Spleen (tissue), 11 donors: ENCODE measurements around the gene DNM3. TPM values are rescaled to one million over a fixed set of nuclear protein-coding genes. Genes with fewer than 3 reads are reported as not detected.

ENCODE experiments used
- DNase-seq: peaks from one replicate; pipeline ENCODE4 v3.0.0-alpha.2; 2020
- H3K27ac ChIP-seq, 8 donors: fragments of 200-600 bp; sonication (generic) in 7 of 8; 1 replicate in 4 of 8; 2 replicates in 4 of 8; pipeline versions ENCODE4 v1.5.0 to v1.8.0; 2016 to 2021; ENCODE audit warnings: inconsistent platforms in 4 of 8, mild to moderate bottlenecking in 4 of 8, moderate library complexity in 1 of 8
- H3K27me3 ChIP-seq, 7 donors: fragments of 200-600 bp; sonication (generic) in 6 of 7; replicated peaks in 1 of 7; 1 replicate in 4 of 7; 2 replicates in 3 of 7; pipeline versions ENCODE4 v1.5.0 to v1.8.0; 2016 to 2021; ENCODE audit warnings: inconsistent platforms in 3 of 7, mild to moderate bottlenecking in 1 of 7
- H3K36me3 ChIP-seq, 6 donors: fragments of 200-600 bp; sonication (generic) in 5 of 6; 1 replicate in 4 of 6; 2 replicates in 2 of 6; pipeline versions ENCODE4 v1.5.0 to v1.8.0; 2016 to 2021; ENCODE audit warnings: inconsistent platforms in 2 of 6
- H3K4me1 ChIP-seq, 6 donors: fragments of 200-600 bp; sonication (generic) in 5 of 6; 1 replicate in 3 of 6; 2 replicates in 3 of 6; pipeline versions ENCODE4 v1.5.0 to v1.8.0; 2016 to 2021; ENCODE audit warnings: inconsistent platforms in 3 of 6
- H3K4me3 ChIP-seq, 8 donors: fragments of 200-600 bp; sonication (generic) in 7 of 8; 1 replicate in 4 of 8; 2 replicates in 4 of 8; pipeline versions ENCODE4 v1.5.0 to v1.8.0; 2016 to 2021; ENCODE audit warnings: inconsistent platforms in 4 of 8, mild to moderate bottlenecking in 4 of 8, moderate library complexity in 2 of 8
- H3K9me3 ChIP-seq, 8 donors: fragments of 200-600 bp; sonication (generic) in 7 of 8; 1 replicate in 4 of 8; 2 replicates in 4 of 8; pipeline versions ENCODE4 v1.5.0 to v1.8.0; 2016 to 2021; ENCODE audit warnings: inconsistent platforms in 4 of 8
- POLR2A ChIP-seq, 3 donors: fragments of 450-650 bp; IDR thresholded peaks; one replicate each; pipeline ENCODE4 v1.5.1; 2017; ENCODE audit warnings: antibody characterized with exemption in 3 of 3, mild to moderate bottlenecking in 1 of 3
- POLR2AphosphoS5 ChIP-seq, 3 donors: sonication (generic); formaldehyde crosslinking; IDR thresholded peaks; one replicate each; pipeline ENCODE4 v1.5.1; 2017; ENCODE audit warnings: antibody characterized with exemption in 3 of 3
- WGBS, 5 donors: extraction: QIAGEN DNeasy Blood & Tissue Kit in 3 of 5; methylation state at CpG; one replicate each; pipeline versions ENCODE4 v1.1.5 to v1.1.7; 2013 to 2018; 5-methylcytosine and 5-hydroxymethylcytosine counted together
- intact Hi-C: fragments of 100-400 bp; cut with DNase I; formaldehyde crosslinking; loops from one replicate; pipeline ENCODE4 v1.15.0; 2023; ENCODE audit warnings: low total_unique reads
- polyA plus RNA-seq, 3 donors: library from polyadenylated mRNA; stranded (reverse); fragments of 200-250 nt; gene quantifications; one replicate each; pipeline ENCODE4 v1.2.1, GENCODE V29; 2013
- total RNA-seq, 7 donors: library from RNA; depleted of rRNA in 3 of 7; stranded (reverse); fragments of >200 nt in 3 of 7; fragmentation: NEBNext Ultra II Directional in 4 of 7; extraction: Animal tissue kit (Norgen Biotek cat#: 25700) in 4 of 7; gene quantifications; one replicate each; pipeline versions ENCODE4 v1.1.0 to v1.2.1, GENCODE V29; 2016 to 2021
- TF ChIP-seq, protein P1 (sequence below), 11 experiments: fragments of 200-600 bp in 7 of 11; fragments of 450-650 bp in 4 of 11; sonication (generic) in 4 of 11; IDR thresholded peaks in 8 of 11; conservative IDR thresholded peaks in 3 of 11; 1 replicate in 7 of 11; 2 replicates in 4 of 11; pipeline versions ENCODE4 v1.4.0 to v1.8.0; 2016 to 2021; ENCODE audit warnings: antibody characterized with exemption in 11 of 11, inconsistent platforms in 4 of 11, mild to moderate bottlenecking in 1 of 11
- donor health status: healthy with polysubstance abuse.
- donor health status: DM: no; HTN: no; CAD: no; lungs with moderate emphysema.
- donor health status: DM: no; HTN: no; CAD: no.
- donor health status: Bipolar disorder and iron deficiency.
- donor health status: healthy.
- donor health status: DM: no; HTN: no; CAD: no.
- donor health status: DM: yes; HTN: yes; CAD: no.

Gene DNM3
- total and polyA plus RNA-seq, 10 donors = 0.61 to 10.2 (median 4.9) TPM

DNA sequence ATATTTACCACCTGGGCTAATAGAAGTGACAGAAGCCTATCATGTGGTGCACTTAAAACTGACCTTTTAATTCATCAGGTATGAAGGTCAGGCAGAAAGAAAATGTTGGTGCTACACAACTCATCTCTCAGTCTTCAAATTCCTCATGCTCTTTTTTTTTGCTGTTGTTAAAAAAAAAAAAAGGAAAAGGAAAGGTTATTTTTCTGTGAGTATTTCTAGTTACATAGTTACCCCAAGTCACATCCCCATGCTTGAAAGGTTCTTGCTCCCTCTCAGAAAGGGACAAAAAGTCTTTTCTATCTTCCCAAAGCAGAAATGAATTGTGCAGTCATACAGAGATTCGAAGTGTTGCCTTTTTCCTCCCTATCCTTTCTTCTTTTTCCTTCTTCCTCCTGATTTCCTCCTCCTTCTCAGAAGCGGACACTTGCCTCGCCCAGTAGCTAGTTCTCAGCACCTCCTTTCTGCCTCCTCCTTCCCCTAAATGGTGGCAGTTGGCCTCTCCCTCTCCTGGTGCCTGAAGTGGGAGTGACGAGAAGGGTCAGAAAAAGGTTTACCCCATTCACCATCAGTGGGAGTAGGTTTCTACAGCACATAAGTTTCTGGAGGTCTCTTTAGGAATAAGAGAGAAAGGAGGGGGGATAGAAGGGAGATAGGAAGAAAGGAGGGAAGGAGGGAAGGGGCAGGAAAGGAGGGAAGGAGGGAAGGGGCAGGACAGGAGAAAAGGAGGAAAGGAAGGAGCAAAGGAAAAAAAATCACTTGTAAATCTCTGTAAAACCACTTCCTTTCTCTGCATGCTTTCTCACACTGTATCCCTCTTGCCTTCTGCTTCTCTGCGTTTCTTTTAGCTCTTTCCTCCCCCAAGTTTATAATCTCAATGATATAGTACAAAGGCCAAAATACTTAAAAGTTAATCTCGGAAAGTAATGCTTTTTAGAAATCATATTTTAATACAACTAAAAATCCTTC, 558.7 kb downstream of the DNM3 start:
- peak overlapping the region; percentile 22 to 79 (median 72) for H3K27ac ChIP-seq
- H3K4me3 ChIP-seq = no peak overlapping the region
- 56 to 68% (median 68%) methylated on average over 6 of the region's 6 CpGs for WGBS, 5 donors
- no peaks in the 10 kb centered on the region for H3K27me3 ChIP-seq
- no peaks in the 10 kb centered on the region for H3K9me3 ChIP-seq
- peaks cover 9 to 63% (median 28%) of the 10 kb centered on the region in 6 donors for H3K4me1 ChIP-seq
- TF ChIP-seq POLR2AphosphoS5 (IDR thresholded peaks at IDR 0.05) (no peak), POLR2A (IDR thresholded peaks at IDR 0.05) (no peak)
- TF ChIP-seq, protein P1, sequence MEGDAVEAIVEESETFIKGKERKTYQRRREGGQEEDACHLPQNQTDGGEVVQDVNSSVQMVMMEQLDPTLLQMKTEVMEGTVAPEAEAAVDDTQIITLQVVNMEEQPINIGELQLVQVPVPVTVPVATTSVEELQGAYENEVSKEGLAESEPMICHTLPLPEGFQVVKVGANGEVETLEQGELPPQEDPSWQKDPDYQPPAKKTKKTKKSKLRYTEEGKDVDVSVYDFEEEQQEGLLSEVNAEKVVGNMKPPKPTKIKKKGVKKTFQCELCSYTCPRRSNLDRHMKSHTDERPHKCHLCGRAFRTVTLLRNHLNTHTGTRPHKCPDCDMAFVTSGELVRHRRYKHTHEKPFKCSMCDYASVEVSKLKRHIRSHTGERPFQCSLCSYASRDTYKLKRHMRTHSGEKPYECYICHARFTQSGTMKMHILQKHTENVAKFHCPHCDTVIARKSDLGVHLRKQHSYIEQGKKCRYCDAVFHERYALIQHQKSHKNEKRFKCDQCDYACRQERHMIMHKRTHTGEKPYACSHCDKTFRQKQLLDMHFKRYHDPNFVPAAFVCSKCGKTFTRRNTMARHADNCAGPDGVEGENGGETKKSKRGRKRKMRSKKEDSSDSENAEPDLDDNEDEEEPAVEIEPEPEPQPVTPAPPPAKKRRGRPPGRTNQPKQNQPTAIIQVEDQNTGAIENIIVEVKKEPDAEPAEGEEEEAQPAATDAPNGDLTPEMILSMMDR (IDR thresholded peaks at IDR 0.05 in 8 of 11, conservative IDR thresholded peaks at IDR 0.05 in 3 of 11) = peak in 2 of 11 experiments; percentile 5 to 25
- H3K36me3 ChIP-seq = no peaks in the 10 kb centered on the region
- intact Hi-C loops = loop anchor here (10.0 kb wide), 2 partner anchors 215 to 395 kb away; no protein-coding TSS in a partner anchor
- no peak for DNase-seq

DNA sequence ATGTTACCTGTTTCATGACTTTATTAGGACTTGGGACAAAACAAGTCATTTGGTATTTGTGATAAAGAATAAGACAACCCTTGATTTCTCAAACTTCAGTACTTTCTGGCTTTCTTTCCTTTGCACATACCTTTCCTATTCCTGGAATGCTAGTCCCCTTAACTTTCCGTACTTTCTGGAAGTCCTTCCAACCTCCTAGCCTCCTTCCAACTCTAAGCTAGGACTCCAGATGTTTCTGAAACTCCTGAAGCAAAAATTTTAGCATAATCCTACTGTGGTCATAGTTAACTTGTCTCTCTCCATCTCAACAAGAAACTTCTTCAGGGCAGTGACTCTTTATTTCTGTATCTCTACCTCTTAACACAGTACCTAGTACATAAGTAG, 559.4 kb downstream of the DNM3 start:
- DNase-seq = no peak
- Histone ChIP-seq H3K9me3 (no peaks in the 10 kb centered on the region), H3K36me3 (no peaks in the 10 kb centered on the region), H3K27ac (peak overlapping the region in 5 of 8 donors; percentile 62 to 79 (median 76)), H3K27me3 (no peaks in the 10 kb centered on the region), H3K4me3 (no peak overlapping the region), H3K4me1 (peaks cover 7 to 56% (median 24%) of the 10 kb centered on the region in 6 donors)
- 76 to 95% (median 85%) methylated on average over 1 of the region's 1 CpG for WGBS, 5 donors
- TF ChIP-seq, protein P1 (IDR thresholded peaks at IDR 0.05 in 8 of 11, conservative IDR thresholded peaks at IDR 0.05 in 3 of 11) = no peak
- TF ChIP-seq POLR2A (IDR thresholded peaks at IDR 0.05) (no peak), POLR2AphosphoS5 (IDR thresholded peaks at IDR 0.05) (no peak)
- intact Hi-C loops = loop anchor here (10.0 kb wide), 1 partner anchor 396 kb away; no protein-coding TSS in a partner anchor

DNA sequence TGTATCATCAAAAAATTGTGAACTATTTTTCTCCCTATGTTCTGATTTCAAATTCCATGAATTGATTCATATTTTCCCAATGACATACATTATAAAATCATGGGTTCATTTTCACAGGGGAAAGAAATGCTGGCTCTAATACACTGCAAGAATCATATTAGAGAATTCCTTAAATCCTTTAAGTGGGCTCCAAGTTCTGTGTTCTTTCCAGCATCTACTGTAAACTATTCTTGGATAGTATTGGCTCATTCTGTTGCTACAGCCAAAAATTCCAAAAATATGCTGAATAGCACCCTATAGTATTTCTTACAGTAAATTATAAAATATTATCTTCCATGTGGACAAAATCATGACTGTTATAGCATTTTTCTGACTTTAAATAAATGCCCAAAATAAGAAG, 560.2 kb downstream of the DNM3 start:
- H3K36me3 ChIP-seq = no peaks in the 10 kb centered on the region
- H3K9me3 ChIP-seq = no peaks in the 10 kb centered on the region
- H3K4me3 ChIP-seq = no peak overlapping the region
- intact Hi-C loops = loop anchor here (10.0 kb wide), 1 partner anchor 397 kb away; no protein-coding TSS in a partner anchor
- H3K27me3 ChIP-seq = no peaks in the 10 kb centered on the region
- no peak for DNase-seq
- peaks cover 7 to 54% (median 24%) of the 10 kb centered on the region in 6 donors for H3K4me1 ChIP-seq
- no peak overlapping the region for H3K27ac ChIP-seq
- TF ChIP-seq, protein P1 (IDR thresholded peaks at IDR 0.05 in 8 of 11, conservative IDR thresholded peaks at IDR 0.05 in 3 of 11) = no peak
- no peak for TF ChIP-seq POLR2A (IDR thresholded peaks at IDR 0.05)
- TF ChIP-seq POLR2AphosphoS5 (IDR thresholded peaks at IDR 0.05) = no peak

DNA sequence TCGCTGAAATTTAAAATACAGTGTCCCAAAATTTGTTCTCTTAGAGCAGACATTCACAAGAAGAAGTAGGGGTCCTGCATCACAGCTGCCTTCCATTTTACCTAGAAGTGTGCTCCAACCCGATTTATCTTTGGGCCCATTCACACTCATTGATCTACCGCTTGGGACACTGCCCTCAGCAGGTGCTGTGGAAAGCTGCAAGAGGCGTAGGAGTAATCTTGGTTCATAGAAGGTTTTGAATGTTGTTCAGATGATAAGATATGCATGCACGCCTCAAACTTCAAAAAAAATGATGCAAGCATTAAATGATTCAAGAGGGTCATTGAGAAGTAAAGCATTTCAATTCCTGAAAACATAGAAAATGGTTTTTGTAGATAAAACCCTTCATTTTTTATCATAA, 560.6 kb downstream of the DNM3 start:
- Histone ChIP-seq H3K4me1 (peaks cover 7 to 54% (median 24%) of the 10 kb centered on the region in 6 donors), H3K4me3 (no peak overlapping the region), H3K36me3 (no peaks in the 10 kb centered on the region), H3K9me3 (no peaks in the 10 kb centered on the region), H3K27me3 (no peaks in the 10 kb centered on the region), H3K27ac (no peak overlapping the region)
- no peak for TF ChIP-seq POLR2A (IDR thresholded peaks at IDR 0.05)
- TF ChIP-seq, protein P1 (IDR thresholded peaks at IDR 0.05 in 8 of 11, conservative IDR thresholded peaks at IDR 0.05 in 3 of 11) = no peak
- no peak for TF ChIP-seq POLR2AphosphoS5 (IDR thresholded peaks at IDR 0.05)
- DNase-seq = no peak
- intact Hi-C loops = loop anchor here (10.0 kb wide), 1 partner anchor 397 kb away; no protein-coding TSS in a partner anchor
- 79 to 93% (median 89%) methylated on average over 5 of the region's 5 CpGs for WGBS, 5 donors
